ENCODE results near the gene PSAPL1.

Gene PSAPL1

GRCh38 chr4:7441201-7441600 is 6.5 kb upstream of the PSAPL1 start:
- TF ChIP-seq CTCF (IDR thresholded peaks at IDR 0.05; ENCODE audit: low read depth, low read length): no peak
- no peak overlapping the region for H3K4me3 ChIP-seq (replicated peaks in 1 of 2; ENCODE audit: low read depth in 2 of 2, low read length in 2 of 2)

DNA sequence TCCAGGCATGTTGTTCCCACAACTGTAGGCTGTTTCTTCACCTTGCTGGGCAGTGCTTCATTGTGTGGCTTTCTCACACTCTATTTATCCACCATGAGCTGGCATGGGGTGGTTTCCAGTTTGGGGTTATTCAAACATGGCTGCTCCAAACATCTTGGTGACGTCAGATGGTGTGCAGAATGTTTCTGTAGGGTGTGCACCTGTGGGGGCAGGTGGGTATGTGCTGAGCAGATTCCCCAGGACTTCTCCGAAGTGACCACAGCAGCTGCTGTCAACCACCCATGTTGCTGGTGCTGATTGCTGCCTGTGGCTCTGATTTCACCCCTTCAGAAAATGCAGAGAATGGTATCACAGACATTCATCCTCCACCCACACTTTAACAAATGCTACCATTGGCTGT is 5.0 kb upstream of the PSAPL1 start:
- no peak for DNase-seq (ENCODE audit: low read depth in 2 of 2)
- H3K4me3 ChIP-seq (replicated peaks in 1 of 2; ENCODE audit: low read depth in 2 of 2, low read length in 2 of 2): no peak overlapping the region
- TF ChIP-seq CTCF (IDR thresholded peaks at IDR 0.05; ENCODE audit: low read depth, low read length): no peak

More at GRCh38 chr4:7441201-7441600, 6.5 kb upstream of the PSAPL1 start:
- DNase-seq (ENCODE audit: low read depth in 2 of 2): no peak

DNA sequence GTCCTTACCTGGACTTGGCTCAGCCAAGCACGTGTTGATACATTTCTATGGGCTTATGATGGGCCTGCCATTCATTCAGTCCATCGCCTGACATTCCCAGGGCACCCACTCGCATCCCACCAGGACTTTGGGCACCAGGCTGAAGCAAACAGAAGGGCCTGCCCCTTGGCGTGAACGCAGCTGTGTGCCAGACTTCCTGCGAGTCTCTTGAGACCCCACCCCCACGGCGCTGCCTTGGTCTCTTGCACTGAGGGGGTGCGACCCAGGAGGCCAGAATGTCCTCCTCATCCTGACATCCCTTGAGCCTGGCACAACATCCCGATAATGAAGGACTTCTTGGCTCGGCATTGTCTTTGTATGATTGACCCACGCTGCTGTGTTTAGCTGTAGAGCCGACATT is 1.5 kb upstream of the PSAPL1 start:
- DNase-seq (ENCODE audit: low read depth in 2 of 2): no peak
- no peak for TF ChIP-seq CTCF (IDR thresholded peaks at IDR 0.05; ENCODE audit: low read depth, low read length)
- no peak overlapping the region for H3K4me3 ChIP-seq (replicated peaks in 1 of 2; ENCODE audit: low read depth in 2 of 2, low read length in 2 of 2)

- no peak for TF ChIP-seq CTCF (IDR thresholded peaks at IDR 0.05; ENCODE audit: low read depth, low read length)
- H3K4me3 ChIP-seq (replicated peaks in 1 of 2; ENCODE audit: low read depth in 2 of 2, low read length in 2 of 2): no peak overlapping the region
- DNase-seq (ENCODE audit: low read depth in 2 of 2): peak in 1 of 2 donors; percentile 70
Measured at GRCh38 chr4:7435471-7436061, 836 bp upstream of the PSAPL1 start.

DNA sequence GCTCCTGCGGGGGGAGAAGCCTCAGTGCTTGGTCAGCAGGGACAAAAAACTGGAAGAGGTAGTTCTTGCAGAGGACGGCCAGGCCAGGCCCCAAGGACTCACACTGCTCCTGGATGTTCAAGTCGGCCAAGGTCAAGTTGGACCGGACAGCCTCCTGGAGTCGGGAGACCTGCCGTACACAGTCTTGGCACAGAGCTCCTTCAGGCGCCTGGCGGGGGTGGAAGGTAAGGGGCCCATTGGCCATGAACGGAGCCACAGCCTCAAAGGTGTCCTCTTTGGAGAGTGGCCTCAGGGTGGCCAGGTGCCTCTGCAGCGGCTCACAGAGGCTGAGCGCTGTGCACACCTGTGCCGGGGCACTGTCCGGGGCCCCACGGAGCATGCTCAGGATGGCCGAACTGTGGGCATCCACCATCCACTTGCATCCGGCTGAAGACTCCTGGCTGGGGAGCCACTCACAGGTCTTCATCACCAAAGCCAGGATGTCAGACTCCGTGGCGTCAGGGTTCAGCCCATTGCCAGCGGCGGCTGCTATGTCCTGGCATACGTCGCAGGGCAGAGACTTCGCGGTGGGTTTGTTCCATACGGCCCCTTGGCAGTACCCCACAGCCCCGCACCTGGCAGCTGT is 477 bp downstream of the PSAPL1 start:
- TF ChIP-seq CTCF (IDR thresholded peaks at IDR 0.05; ENCODE audit: low read depth, low read length): no peak
- no peak for DNase-seq (ENCODE audit: low read depth in 2 of 2)
- no peak overlapping the region for H3K4me3 ChIP-seq (replicated peaks in 1 of 2; ENCODE audit: low read depth in 2 of 2, low read length in 2 of 2)

GRCh38 chr4:7433376-7434140 is 1.2 kb downstream of the PSAPL1 start:
- H3K4me3 ChIP-seq (replicated peaks in 1 of 2; ENCODE audit: low read depth in 2 of 2, low read length in 2 of 2): no peak overlapping the region
- no peak for DNase-seq (ENCODE audit: low read depth in 2 of 2)
- TF ChIP-seq CTCF (IDR thresholded peaks at IDR 0.05; ENCODE audit: low read depth, low read length): no peak
